ENCODE measurements around the gene SRSF6.
A peak's percentile ranks its signal among the peaks of the same experiment; 100 is the strongest.
"Not testable (repeated sequence)": the region's sequence is repeated elsewhere in the genome, so short reads cannot be mapped to it uniquely, and the experiment has no call there.

Gene SRSF6

GRCh38 chr20:43450841-43451799, 6.6 kb upstream of the SRSF6 start:
- no peak for DNase-seq (ENCODE audit: insufficient read length)
- FAIRE-seq, result no peak
- no peak for TF ChIP-seq TAF1 (IDR thresholded peaks at IDR 0.05; ENCODE audit: borderline replicate concordance, low read depth, low read length)
- TF ChIP-seq POLR2A (IDR thresholded peaks at IDR 0.05; ENCODE audit: low read depth, low read length), result no peak
- TF ChIP-seq POLR2AphosphoS5 (IDR thresholded peaks at IDR 0.05; ENCODE audit: low read depth, low read length), result no peak

- FAIRE-seq, result no peak
- DNase-seq (ENCODE audit: insufficient read length), result no peak
- TF ChIP-seq POLR2A (IDR thresholded peaks at IDR 0.05; ENCODE audit: low read depth, low read length) (no peak), POLR2AphosphoS5 (IDR thresholded peaks at IDR 0.05; ENCODE audit: low read depth, low read length) (no peak), TAF1 (IDR thresholded peaks at IDR 0.05; ENCODE audit: borderline replicate concordance, low read depth, low read length) (no peak)
Observed at GRCh38 chr20:43452404-43453126, 5.1 kb upstream of the SRSF6 start.

GRCh38 chr20:43456252-43456651, 1.4 kb upstream of the SRSF6 start:
- not testable (repeated sequence) for FAIRE-seq; DNase-seq (ENCODE audit: insufficient read length)

- DNase-seq (ENCODE audit: insufficient read length) (peak; percentile 83), FAIRE-seq (peak; percentile 51)
- TF ChIP-seq POLR2AphosphoS5 (IDR thresholded peaks at IDR 0.05; ENCODE audit: low read depth, low read length) (no peak), TAF1 (IDR thresholded peaks at IDR 0.05; ENCODE audit: borderline replicate concordance, low read depth, low read length) (no peak; the same call in 1 of the 2 replicates), POLR2A (IDR thresholded peaks at IDR 0.05; ENCODE audit: low read depth, low read length) (no peak)
Observed at GRCh38 chr20:43456809-43457639, 672 bp upstream of the SRSF6 start.

GRCh38 chr20:43458422-43458924, 777 bp downstream of the SRSF6 start:
- TF ChIP-seq POLR2A (IDR thresholded peaks at IDR 0.05; ENCODE audit: low read depth, low read length) (no peak), POLR2AphosphoS5 (IDR thresholded peaks at IDR 0.05; ENCODE audit: low read depth, low read length) (no peak), TAF1 (IDR thresholded peaks at IDR 0.05; ENCODE audit: borderline replicate concordance, low read depth, low read length) (no peak)
- DNase-seq (ENCODE audit: insufficient read length), result no peak
- FAIRE-seq, result no peak

- no peak for TF ChIP-seq POLR2A (IDR thresholded peaks at IDR 0.05; ENCODE audit: low read depth, low read length)
- TF ChIP-seq TAF1 (IDR thresholded peaks at IDR 0.05; ENCODE audit: borderline replicate concordance, low read depth, low read length), result no peak
- TF ChIP-seq POLR2AphosphoS5 (IDR thresholded peaks at IDR 0.05; ENCODE audit: low read depth, low read length), result no peak
- DNase-seq (ENCODE audit: insufficient read length) (no peak), FAIRE-seq (no peak)
Observed at GRCh38 chr20:43459022-43459942, 1.6 kb downstream of the SRSF6 start.

GRCh38 chr20:43460172-43460829, 2.6 kb downstream of the SRSF6 start:
- DNase-seq (ENCODE audit: insufficient read length) (no peak), FAIRE-seq (no peak)
- no peak for TF ChIP-seq POLR2A (IDR thresholded peaks at IDR 0.05; ENCODE audit: low read depth, low read length)
- peak; percentile 36; the same call in 1 of the 2 replicates for TF ChIP-seq POLR2AphosphoS5 (IDR thresholded peaks at IDR 0.05; ENCODE audit: low read depth, low read length)

GRCh38 chr20:43460830-43461200, 3.1 kb downstream of the SRSF6 start:
- no peak for FAIRE-seq
- peak; percentile 23; the same call in 1 of the 2 replicates for TF ChIP-seq POLR2AphosphoS5 (IDR thresholded peaks at IDR 0.05; ENCODE audit: low read depth, low read length)
- peak; percentile 36; the same call in 1 of the 2 replicates for TF ChIP-seq POLR2A (IDR thresholded peaks at IDR 0.05; ENCODE audit: low read depth, low read length)
- TF ChIP-seq TAF1 (IDR thresholded peaks at IDR 0.05; ENCODE audit: borderline replicate concordance, low read depth, low read length), result no peak
- DNase-seq (ENCODE audit: insufficient read length), result no peak

GRCh38 chr20:43461894-43462659, 4.4 kb downstream of the SRSF6 start:
- FAIRE-seq (no peak), DNase-seq (ENCODE audit: insufficient read length) (no peak)
- TF ChIP-seq POLR2AphosphoS5 (IDR thresholded peaks at IDR 0.05; ENCODE audit: low read depth, low read length) (0 out of 2 replicates have a peak, but pooled peaks have one; percentile 4), TAF1 (IDR thresholded peaks at IDR 0.05; ENCODE audit: borderline replicate concordance, low read depth, low read length) (no peak), POLR2A (IDR thresholded peaks at IDR 0.05; ENCODE audit: low read depth, low read length) (no peak)

Measured in GM12892 (cell line).